T-helper 17 cell (primary cell): ENCODE data around the gene P2RX3. TPM values are rescaled to one million over a fixed set of nuclear protein-coding genes. Genes with fewer than 3 reads are reported as not detected.
"Not testable (repeated sequence)": the region's sequence is repeated elsewhere in the genome, so short reads cannot be mapped to it uniquely, and the experiment has no call there.

ENCODE experiments used
- ATAC-seq: fragments of 150-1000 bp; cut with Tn5 transposase; 2 replicates; pipeline ENCODE4 v1.10.0; 2021; ENCODE audit warnings: mild to moderate bottlenecking, moderate library complexity
- DNase-seq, 3 donors: peaks; one replicate each; pipeline versions ENCODE4 v3.0.0 to v3.0.0-alpha.2; 2020 to 2021
- H3K9me3 ChIP-seq: one replicate; pipeline ENCODE4 v1.7.0; 2013; ENCODE audit warnings: low read length, mild to moderate bottlenecking; ENCODE audit not compliant: control insufficient read depth, poor library complexity, severe bottlenecking
- H3K27ac Mint-ChIP-seq: one replicate; pipeline ENCODE4 v1.8.0; 2022; ENCODE audit warnings: mild to moderate bottlenecking, moderate library complexity, mixed read lengths
- H3K27me3 Mint-ChIP-seq: one replicate; pipeline ENCODE4 v1.8.0; 2022; ENCODE audit warnings: mixed read lengths
- H3K36me3 Mint-ChIP-seq: one replicate; pipeline ENCODE4 v1.8.0; 2022; ENCODE audit warnings: low read depth, mixed read lengths
- H3K4me1 Mint-ChIP-seq: one replicate; pipeline ENCODE4 v1.8.0; 2022; ENCODE audit warnings: mild to moderate bottlenecking, mixed read lengths
- H3K4me3 Mint-ChIP-seq: one replicate; pipeline ENCODE4 v1.8.0; 2022; ENCODE audit warnings: mild to moderate bottlenecking, moderate library complexity, mixed read lengths
- total RNA-seq, 4 donors: library from RNA in 2 of 4; stranded (reverse) in 2 of 4; gene quantifications; one replicate each; pipeline ENCODE4 v1.2.3 and lab custom pipeline; 2022 to 2026

The P2RX3 gene
- total RNA-seq, 2 donors from 2014 or later, result not detected

DNA sequence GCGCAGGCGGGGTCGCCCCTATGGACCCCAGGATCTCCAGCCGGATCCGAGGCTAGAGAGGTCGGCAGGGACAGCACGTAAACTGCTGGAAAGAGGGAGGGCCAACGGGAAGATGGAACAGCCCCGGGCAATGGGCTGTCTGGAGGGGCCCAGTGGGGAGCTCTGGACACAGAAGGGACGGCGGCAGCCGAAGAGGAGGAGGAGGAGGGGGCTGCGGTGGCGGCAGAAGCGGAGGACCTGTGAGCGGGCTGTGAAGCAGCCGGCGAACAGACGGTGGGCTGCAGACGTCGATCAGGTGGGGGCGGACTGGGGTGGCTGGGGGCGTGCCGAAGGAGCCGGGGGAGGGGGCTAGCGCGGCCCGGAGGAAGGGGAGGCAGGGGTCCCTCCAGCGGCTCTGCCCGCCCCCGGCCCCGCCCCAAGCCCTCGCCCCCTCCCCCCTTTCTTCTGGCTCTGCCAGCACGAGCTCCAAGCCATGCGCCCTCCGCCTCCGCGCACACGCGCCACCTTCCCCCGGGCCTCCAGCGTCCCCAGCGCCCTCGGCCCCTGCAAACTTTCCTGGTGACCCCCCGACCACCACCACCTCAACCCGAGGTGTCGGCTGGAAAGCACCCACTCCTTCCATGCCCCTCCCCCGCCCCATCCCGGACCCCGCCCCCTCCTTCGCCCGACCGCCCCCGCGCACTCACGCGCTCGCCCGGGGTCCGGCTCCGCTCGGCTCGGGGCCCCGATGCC is 13.8 kb upstream of the P2RX3 start:
- Mint-ChIP-seq H3K27ac (peak overlapping the region; percentile 94), H3K27me3 (no peaks in the 10 kb centered on the region), H3K4me1 (peaks cover 40% of the 10 kb centered on the region), H3K4me3 (peak overlapping the region; percentile 94), H3K36me3 (peaks cover 6% of the 10 kb centered on the region)
- ATAC-seq (no peak), DNase-seq (peak in 1 of 3 donors; percentile 37)
- no peaks in the 10 kb centered on the region for H3K9me3 ChIP-seq

DNA sequence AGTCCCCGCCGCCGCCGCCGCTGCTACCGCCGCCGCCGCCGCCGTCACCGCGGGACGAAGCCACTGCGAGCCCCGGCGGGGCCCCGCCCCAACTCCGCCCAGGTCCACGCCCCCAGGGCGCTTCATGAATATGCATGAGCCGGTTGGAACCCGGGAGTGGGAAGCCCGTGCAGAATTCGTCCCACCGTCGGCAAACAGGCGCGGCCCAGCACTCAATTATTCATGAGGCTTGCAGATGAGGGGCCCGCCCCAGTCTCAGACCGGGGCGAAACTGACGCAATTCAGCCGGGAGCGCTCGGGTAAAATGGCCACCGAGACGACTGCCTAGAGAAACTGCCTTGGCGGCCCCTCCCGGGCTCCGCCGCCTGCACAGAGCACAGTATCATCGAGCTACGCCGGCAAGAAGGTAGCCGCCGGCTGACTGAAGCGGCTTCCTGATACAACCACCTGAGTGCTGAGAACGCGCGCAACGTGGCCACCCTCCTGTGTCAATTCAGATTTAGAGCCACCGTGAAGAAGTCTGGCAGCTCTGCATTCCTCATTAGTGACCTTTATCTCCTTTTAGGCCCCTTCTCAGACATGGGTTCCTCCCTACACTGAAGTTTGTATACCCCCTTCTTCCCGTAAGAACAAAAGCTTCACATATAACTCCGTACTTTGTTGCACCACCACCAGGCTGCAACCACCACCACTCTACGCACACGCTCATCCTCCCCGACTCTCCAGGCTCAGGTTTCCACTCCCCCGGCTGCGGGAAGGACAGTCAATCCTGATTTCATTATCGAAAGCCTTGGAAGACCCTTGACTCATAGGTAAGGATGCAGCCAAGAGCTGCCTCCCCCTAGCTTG is 13.0 kb upstream of the P2RX3 start, which contains the start of gene TNKS1BP1:
TSS of gene TNKS1BP1 (minus strand) at position 67 of the 849 bp plus-strand sequence. CDS start 3,067 bp downstream, outside the sequence.
- H3K4me1 Mint-ChIP-seq, result peaks cover 40% of the 10 kb centered on the region
- peak; percentile 89 for ATAC-seq
- H3K36me3 Mint-ChIP-seq, result peaks cover 9% of the 10 kb centered on the region
- peak within 1 kb of the TSS; percentile 94 for H3K4me3 Mint-ChIP-seq
- DNase-seq, result peak; percentile 80 to 88 (median 86)
- no peaks in the 10 kb centered on the region for H3K27me3 Mint-ChIP-seq
- H3K9me3 ChIP-seq, result no peaks in the 10 kb centered on the region
- H3K27ac Mint-ChIP-seq, result peak within 1 kb of the TSS; percentile 94

DNA sequence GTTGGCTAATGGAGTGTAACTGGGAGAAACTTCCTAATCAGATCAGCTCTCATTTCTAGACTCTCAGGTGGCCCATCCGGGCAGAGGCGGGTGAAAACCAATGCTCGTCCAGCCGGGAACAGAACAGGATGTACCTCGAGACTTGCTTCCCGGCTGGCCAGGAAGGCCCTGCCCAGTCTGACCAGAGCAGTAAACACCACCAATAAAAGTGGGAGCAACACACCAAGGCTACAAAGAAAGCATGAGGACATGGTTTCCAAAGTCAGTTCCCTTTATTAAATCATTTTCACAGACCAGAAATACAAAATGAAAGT is 12.5 kb upstream of the P2RX3 start:
- no peaks in the 10 kb centered on the region for H3K9me3 ChIP-seq
- no peak for ATAC-seq
- Mint-ChIP-seq H3K36me3 (peaks cover 11% of the 10 kb centered on the region), H3K4me3 (peak overlapping the region; percentile 94), H3K27ac (peak overlapping the region; percentile 94), H3K4me1 (peaks cover 40% of the 10 kb centered on the region), H3K27me3 (no peaks in the 10 kb centered on the region)
- no peak for DNase-seq

DNA sequence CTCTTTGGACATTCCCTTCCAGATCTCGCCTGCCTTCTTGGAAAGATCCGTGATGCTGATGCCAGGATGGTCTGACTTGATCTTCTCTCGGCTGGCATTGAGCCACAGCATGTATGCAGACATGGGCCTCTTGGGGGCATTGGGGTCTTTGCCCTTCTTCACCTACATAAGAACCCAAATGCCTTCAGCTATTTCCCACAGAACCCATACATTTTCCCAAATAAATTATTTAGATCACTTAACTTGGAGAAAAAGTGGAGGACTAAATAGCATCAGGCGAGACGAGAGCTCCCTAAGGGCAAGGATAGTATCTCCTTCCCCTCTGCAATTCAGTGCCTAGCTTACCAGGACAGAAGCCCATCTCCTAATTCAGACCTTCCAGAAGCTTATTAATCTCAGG is 10.4 kb upstream of the P2RX3 start:
- Mint-ChIP-seq H3K27me3 (no peaks in the 10 kb centered on the region), H3K36me3 (peaks cover 11% of the 10 kb centered on the region), H3K27ac (peak overlapping the region; percentile 94), H3K4me3 (peak overlapping the region; percentile 31), H3K4me1 (peaks cover 33% of the 10 kb centered on the region)
- H3K9me3 ChIP-seq, result no peaks in the 10 kb centered on the region
- no peak for DNase-seq
- ATAC-seq, result no peak

DNA sequence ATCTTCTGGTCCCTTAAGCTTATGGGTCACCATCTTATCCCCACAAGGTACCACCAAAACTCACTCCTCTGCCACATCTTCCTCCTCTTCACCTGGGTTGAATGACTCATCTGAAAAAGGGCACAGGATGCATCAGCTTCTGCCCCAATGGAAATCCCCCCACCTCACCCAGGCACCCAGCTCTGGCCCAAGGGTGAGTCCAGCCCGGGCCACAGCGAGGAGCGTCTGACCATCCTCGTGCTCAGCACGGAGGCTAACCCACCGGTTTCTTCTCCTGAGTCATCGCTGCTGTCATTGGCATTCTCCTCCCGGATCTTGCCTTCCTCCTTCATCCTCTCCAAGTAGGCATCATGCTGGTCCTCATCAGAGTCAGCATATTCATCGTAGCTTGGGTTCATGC is 8.1 kb upstream of the P2RX3 start:
- H3K36me3 Mint-ChIP-seq, result peaks cover 11% of the 10 kb centered on the region
- ATAC-seq (no peak), DNase-seq (no peak)
- H3K9me3 ChIP-seq, result no peaks in the 10 kb centered on the region
- no peak overlapping the region for H3K4me3 Mint-ChIP-seq
- H3K4me1 Mint-ChIP-seq, result peaks cover 41% of the 10 kb centered on the region
- H3K27me3 Mint-ChIP-seq, result no peaks in the 10 kb centered on the region
- H3K27ac Mint-ChIP-seq, result peak overlapping the region; percentile 69

DNA sequence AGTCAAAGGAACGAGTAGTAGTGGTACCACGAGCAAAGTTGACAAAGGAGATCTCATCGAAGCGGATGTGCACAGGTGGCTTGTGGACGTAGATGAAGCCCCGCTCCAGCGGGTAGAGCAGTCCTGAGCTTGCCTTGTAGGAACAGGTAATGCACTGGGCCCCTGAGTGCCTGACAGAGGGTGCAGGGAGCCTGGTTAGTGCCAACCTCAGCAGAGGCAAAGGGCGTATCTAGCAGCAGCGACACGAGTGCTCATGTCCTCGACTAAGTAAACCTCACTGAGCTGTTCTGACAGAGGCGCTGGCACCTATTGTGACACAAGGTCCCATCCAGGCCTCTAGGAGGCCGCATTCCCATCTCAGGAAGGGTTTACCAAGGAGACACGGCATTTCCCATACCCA is 6.4 kb upstream of the P2RX3 start:
- no peak overlapping the region for H3K4me3 Mint-ChIP-seq
- peaks cover 13% of the 10 kb centered on the region for H3K36me3 Mint-ChIP-seq
- no peaks in the 10 kb centered on the region for H3K27me3 Mint-ChIP-seq
- H3K4me1 Mint-ChIP-seq, result peaks cover 34% of the 10 kb centered on the region
- DNase-seq, result no peak
- no peaks in the 10 kb centered on the region for H3K9me3 ChIP-seq
- H3K27ac Mint-ChIP-seq, result no peak overlapping the region
- no peak for ATAC-seq

DNA sequence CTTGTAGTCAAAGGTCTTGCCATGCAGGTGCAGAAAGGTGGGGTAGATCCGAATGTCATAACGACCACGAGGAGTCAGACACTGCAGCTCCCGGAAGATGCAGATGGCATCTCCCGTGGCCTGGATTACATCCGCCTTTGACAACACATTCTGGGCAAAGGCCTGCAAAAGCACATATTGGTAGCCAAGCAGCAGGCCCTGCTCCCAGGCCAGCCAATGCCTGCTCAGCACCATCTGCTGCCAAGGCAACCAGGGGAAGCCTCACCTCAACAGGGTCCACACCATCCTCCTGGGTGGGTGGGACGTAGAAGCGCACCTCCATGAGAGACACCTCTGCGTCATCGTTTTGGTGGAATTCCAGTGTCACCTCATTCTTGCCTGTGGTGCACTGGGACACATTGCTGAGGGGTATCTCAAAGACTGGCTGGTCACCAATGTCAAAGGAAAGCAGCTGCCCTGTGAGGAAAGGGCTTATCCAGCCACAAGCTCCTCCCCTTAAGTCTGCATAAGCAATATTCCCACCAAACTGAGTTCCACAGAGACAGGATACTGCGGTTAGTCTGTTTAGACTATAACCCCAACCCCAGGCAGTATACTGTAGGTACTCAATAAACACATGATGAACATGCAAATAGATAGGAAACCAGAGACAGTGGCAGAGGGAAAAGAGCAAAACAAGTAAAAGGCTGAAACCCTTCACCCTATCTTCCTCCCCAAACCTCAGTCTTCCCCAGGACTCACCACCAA is 5.3 kb upstream of the P2RX3 start:
- no peaks in the 10 kb centered on the region for H3K9me3 ChIP-seq
- Mint-ChIP-seq H3K4me1 (peaks cover 25% of the 10 kb centered on the region), H3K4me3 (no peak overlapping the region), H3K36me3 (peaks cover 9% of the 10 kb centered on the region), H3K27me3 (no peaks in the 10 kb centered on the region), H3K27ac (peak overlapping the region; percentile 97)
- DNase-seq (no peak), ATAC-seq (no peak)

DNA sequence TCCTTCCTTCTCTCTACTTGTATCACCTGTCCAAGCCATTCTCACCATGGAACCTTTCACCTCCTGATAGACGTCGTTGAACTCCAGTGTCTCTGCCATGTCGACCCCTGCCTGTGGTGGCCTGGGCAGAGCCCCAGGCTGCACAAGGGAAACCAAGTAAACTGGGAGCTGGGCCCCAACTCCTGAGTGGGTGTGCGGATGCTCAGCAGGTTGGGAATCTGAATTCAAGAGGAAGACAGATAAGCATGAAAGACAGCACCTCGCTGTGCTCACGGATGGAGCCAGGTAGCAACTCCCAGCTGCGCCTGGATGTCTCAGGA is 3.2 kb upstream of the P2RX3 start:
- H3K36me3 Mint-ChIP-seq, result peaks cover 6% of the 10 kb centered on the region
- H3K27me3 Mint-ChIP-seq, result peaks cover under 1% of the 10 kb centered on the region
- H3K9me3 ChIP-seq, result no peaks in the 10 kb centered on the region
- no peak for DNase-seq
- H3K4me3 Mint-ChIP-seq, result peak overlapping the region; percentile 98
- H3K4me1 Mint-ChIP-seq, result peaks cover 25% of the 10 kb centered on the region
- peak overlapping the region; percentile 97 for H3K27ac Mint-ChIP-seq
- ATAC-seq, result no peak

DNA sequence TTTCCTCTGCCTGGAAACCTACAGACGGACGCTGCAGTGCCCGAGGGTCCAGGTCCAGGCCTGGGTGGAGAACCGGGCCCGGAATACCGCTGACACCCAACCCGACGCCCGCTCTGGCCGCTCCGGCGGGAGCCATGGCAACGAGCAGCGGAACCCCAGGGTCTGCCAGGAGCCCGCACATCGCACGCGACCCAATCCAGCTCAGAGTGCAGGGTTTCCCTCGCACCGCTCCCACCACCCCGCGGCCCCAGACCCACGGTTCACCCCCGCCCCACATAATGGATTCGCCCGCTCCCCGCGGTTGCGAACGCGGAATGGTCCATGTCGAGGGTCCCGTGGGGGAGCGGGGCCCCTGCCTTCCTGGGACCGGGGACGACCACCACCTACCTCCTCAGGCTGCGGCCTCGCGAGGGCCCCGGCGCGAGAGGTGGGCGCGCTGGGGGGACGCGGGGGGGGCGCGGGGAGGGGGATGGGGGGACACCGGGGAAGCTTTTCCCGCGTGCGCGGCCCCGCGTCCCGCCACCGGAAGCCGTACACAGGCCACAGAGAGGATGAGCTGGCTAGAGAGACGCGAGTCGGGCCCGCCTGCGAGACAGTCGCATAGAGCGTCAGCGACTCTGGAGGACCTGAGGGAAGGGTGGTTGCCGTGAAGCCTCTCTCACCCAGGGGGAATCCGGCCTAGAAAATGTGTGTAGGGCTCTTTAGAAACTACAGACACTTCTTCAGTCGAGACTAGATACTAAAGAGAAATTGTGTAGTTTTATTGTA is 2.6 kb upstream of the P2RX3 start, which contains the start of gene SSRP1:
TSS of gene SSRP1 (minus strand) at position 550 of the 768 bp plus-strand sequence. CDS start 771 bp downstream, outside the sequence.
- Mint-ChIP-seq H3K36me3 (peaks cover 2% of the 10 kb centered on the region), H3K27ac (peak within 1 kb of the TSS; percentile 97), H3K4me3 (peak within 1 kb of the TSS; percentile 98), H3K27me3 (peaks cover 6% of the 10 kb centered on the region), H3K4me1 (peaks cover 25% of the 10 kb centered on the region)
- peak; percentile 73 to 78 (median 74) for DNase-seq
- peak; percentile 99 for ATAC-seq
- no peaks in the 10 kb centered on the region for H3K9me3 ChIP-seq

DNA sequence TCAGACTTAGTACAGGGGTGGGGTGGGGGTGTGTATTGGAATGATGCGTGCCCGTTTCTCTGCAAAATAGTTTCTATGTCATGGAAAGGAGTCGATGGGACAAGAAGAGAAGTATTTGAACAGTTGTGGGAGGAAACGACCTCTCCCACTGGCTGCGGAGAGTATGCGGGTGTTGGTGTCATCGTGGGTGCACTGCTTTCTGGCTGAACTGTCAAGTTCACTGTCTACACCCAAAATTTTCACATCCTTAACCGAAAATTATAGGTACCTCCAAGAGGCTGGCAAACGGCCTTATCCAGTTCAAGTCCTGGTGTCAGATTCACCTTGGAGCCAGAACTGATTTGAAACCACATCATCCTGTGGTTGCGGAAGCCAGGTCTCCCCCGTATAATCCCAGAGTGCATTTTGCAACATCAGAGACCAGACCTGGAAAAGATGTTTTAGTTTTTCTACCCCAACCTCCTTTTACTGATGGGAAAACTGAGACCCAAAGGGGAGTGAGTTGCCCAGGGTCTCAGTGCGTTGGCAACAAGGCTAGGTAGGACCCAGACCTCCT is 2.0 kb upstream of the P2RX3 start:
- no peaks in the 10 kb centered on the region for H3K9me3 ChIP-seq
- peak overlapping the region; percentile 98 for H3K4me3 Mint-ChIP-seq
- DNase-seq (no peak), ATAC-seq (peak; percentile 27)
- H3K36me3 Mint-ChIP-seq, result peaks cover 2% of the 10 kb centered on the region
- peaks cover 10% of the 10 kb centered on the region for H3K27me3 Mint-ChIP-seq
- peak overlapping the region; percentile 97 for H3K27ac Mint-ChIP-seq
- H3K4me1 Mint-ChIP-seq, result peaks cover 25% of the 10 kb centered on the region

DNA sequence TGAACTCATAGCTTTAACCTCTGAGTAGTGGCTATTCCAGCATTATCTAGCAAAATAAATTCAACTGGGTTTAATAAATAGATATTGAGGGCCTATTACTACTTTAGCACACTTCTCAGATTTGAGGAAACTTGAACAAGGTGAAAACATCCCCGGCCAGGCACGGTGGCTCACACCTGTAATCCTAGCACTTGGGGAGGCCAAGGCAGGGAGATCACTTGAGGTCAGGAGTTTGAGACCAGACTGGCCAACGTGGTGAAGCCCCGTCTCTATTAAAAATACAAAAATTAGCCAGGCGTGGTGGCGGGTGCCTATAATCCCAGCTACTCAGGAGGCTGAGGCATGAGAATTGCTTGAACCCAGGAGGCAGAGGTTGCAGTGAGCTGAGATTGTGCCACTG is 1.3 kb upstream of the P2RX3 start:
- H3K9me3 ChIP-seq, H3K4me3 Mint-ChIP-seq, H3K36me3 Mint-ChIP-seq, DNase-seq, ATAC-seq: not testable (repeated sequence)
- peaks cover 25% of the 10 kb centered on the region for H3K4me1 Mint-ChIP-seq
- H3K27me3 Mint-ChIP-seq, result peaks cover 15% of the 10 kb centered on the region
- peak overlapping the region; percentile 97 for H3K27ac Mint-ChIP-seq

DNA sequence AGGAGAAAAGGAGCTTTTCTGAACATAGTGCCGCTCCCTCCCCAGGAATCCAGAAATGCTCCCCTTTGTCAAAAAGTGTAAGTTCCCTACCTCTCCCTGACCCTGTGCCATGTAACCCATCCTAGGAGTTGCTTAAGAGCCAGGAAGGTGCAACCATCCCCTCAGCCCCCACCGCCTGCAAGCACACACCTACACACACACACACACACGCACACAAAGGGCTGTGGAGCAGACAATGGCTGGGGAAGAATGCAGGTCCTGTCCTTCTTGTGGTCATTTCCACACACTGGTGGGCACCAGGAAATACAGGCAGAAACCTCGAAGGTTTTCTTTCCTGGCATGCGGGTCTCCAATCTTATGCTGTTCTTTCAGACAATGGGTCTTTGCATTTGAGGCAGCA is 1.2 kb downstream of the P2RX3 start:
- ATAC-seq, result no peak
- peaks cover 15% of the 10 kb centered on the region for H3K27me3 Mint-ChIP-seq
- no peak overlapping the region for H3K4me3 Mint-ChIP-seq
- no peak for DNase-seq
- peaks cover 16% of the 10 kb centered on the region for H3K4me1 Mint-ChIP-seq
- H3K9me3 ChIP-seq, result no peaks in the 10 kb centered on the region
- peaks cover 2% of the 10 kb centered on the region for H3K36me3 Mint-ChIP-seq
- no peak overlapping the region for H3K27ac Mint-ChIP-seq
